ENCODE results near the gene ADGRF4. TPM values are rescaled to one million over a fixed set of nuclear protein-coding genes. Genes with fewer than 3 reads are reported as not detected.

Gene ADGRF4
- total RNA-seq, 1 experiment from 2014 or later = not detected

DNA sequence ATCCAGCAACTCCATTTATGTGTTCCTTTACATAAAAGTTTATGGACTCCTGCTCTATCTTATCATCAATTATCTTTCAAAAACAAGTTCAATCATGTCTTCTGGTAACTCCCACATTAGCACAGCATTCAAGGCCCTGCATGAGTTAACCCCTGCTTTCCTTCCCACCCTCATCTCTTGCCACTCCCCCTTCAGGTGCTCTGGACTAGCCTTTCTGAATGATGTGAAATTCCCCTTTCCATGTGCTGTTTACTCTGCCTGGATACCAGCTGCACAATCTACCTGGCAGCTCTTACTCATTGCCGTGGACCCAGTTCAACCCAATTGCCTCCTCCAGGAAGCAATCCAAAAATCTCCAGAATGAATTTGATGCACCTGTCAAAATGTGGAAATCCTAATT, 11.9 kb downstream of the ADGRF4 start:
- Histone ChIP-seq H3K79me2 (ENCODE audit: insufficient read depth, low read length) (no peaks in the 10 kb centered on the region), H3K9ac (ENCODE audit: extremely low read depth, insufficient read length, low read length) (no peak overlapping the region), H4K8ac (replicated peaks; ENCODE audit: insufficient read length, low read depth, low read length) (no peak overlapping the region), H3K27me3 (ENCODE audit: insufficient read depth, low read length) (no peaks in the 10 kb centered on the region), H3K23me2 (ENCODE audit: insufficient read length, low read depth, low read length, poor library complexity, severe bottlenecking) (no peaks in the 10 kb centered on the region), H3K56ac (ENCODE audit: insufficient read length, low read depth, low read length) (no peak overlapping the region), H2AFZ (ENCODE audit: low read length) (no peak overlapping the region), H2BK20ac (ENCODE audit: low read depth, low read length, poor library complexity, severe bottlenecking) (no peak overlapping the region), H4K5ac (ENCODE audit: insufficient read length, low read depth, low read length) (no peak overlapping the region), H2AK5ac (ENCODE audit: insufficient read length, low read length) (no peak overlapping the region), H3K14ac (ENCODE audit: insufficient read depth, low read length) (no peak overlapping the region), H3K4me2 (ENCODE audit: insufficient read depth, insufficient read length, low read length) (no peak overlapping the region), H2BK12ac (ENCODE audit: insufficient read length, low read depth, low read length) (no peak overlapping the region), H4K91ac (ENCODE audit: insufficient read length, low read depth, low read length) (no peak overlapping the region), H3K79me1 (ENCODE audit: insufficient read depth, low read depth, low read length, poor library complexity, severe bottlenecking) (no peaks in the 10 kb centered on the region), H3K18ac (ENCODE audit: insufficient read length, low read depth, low read length) (no peak overlapping the region), H3K4me1 (ENCODE audit: insufficient read depth, low read length) (no peaks in the 10 kb centered on the region; the same call in 1 of the 2 replicates), H2BK15ac (ENCODE audit: low read depth, low read length) (no peak overlapping the region), H3K23ac (ENCODE audit: insufficient read length, low read depth, low read length) (no peak overlapping the region), H4K20me1 (ENCODE audit: control insufficient read depth, insufficient read depth, insufficient read length) (no peaks in the 10 kb centered on the region), H2BK120ac (ENCODE audit: low read depth, low read length, poor library complexity, severe bottlenecking) (no peak overlapping the region), H3T11ph (ENCODE audit: low read length) (no peak overlapping the region), H3K27ac (ENCODE audit: insufficient read length, low read depth, low read length) (no peak overlapping the region), H3K9me3 (ENCODE audit: control insufficient read depth, low read depth, low read length) (no peaks in the 10 kb centered on the region), H2BK5ac (ENCODE audit: insufficient read length, low read length) (no peak overlapping the region), H3K4ac (ENCODE audit: low read depth, low read length) (no peak overlapping the region)
- H3K27me3 Mint-ChIP-seq (ENCODE audit: low read depth) = no peaks in the 10 kb centered on the region
- WGBS (ENCODE audit: extremely low coverage, insufficient read length, low lambda C conversion rate) = no CpG with 5 or more reads among the region's 1 CpG
- H3K36me3 Mint-ChIP-seq (ENCODE audit: insufficient read depth in 1 of 3, low read depth in 3 of 3) = peaks cover 0 to 8% (median 0%) of the 10 kb centered on the region in 3 experiments; a peak in 1 of 7 replicates
- TF ChIP-seq, protein P1, sequence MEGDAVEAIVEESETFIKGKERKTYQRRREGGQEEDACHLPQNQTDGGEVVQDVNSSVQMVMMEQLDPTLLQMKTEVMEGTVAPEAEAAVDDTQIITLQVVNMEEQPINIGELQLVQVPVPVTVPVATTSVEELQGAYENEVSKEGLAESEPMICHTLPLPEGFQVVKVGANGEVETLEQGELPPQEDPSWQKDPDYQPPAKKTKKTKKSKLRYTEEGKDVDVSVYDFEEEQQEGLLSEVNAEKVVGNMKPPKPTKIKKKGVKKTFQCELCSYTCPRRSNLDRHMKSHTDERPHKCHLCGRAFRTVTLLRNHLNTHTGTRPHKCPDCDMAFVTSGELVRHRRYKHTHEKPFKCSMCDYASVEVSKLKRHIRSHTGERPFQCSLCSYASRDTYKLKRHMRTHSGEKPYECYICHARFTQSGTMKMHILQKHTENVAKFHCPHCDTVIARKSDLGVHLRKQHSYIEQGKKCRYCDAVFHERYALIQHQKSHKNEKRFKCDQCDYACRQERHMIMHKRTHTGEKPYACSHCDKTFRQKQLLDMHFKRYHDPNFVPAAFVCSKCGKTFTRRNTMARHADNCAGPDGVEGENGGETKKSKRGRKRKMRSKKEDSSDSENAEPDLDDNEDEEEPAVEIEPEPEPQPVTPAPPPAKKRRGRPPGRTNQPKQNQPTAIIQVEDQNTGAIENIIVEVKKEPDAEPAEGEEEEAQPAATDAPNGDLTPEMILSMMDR (conservative IDR thresholded peaks at IDR 0.05) = no peak
- H3K9me3 Mint-ChIP-seq = peaks cover 4 to 10% of the 10 kb centered on the region in 2 experiments; a peak in 1 of 5 replicates
- no peak overlapping the region for H3K4me3 Mint-ChIP-seq
- H3K27ac Mint-ChIP-seq = no peak overlapping the region
- H3K4me1 Mint-ChIP-seq = no peaks in the 10 kb centered on the region; a peak in 1 of 4 replicates
- DNase-seq = no peak

All from H9 (cell line).